NCI-H1436 (cell line): ENCODE results near the gene UPF1.
"Not testable (repeated sequence)": the region's sequence is repeated elsewhere in the genome, so short reads cannot be mapped to it uniquely, and the experiment has no call there.

Source experiments
- DNase-seq: peaks from one replicate; lab custom pipeline; 2025; lab: John Stamatoyannopoulos, UW

UPF1 gene

DNA sequence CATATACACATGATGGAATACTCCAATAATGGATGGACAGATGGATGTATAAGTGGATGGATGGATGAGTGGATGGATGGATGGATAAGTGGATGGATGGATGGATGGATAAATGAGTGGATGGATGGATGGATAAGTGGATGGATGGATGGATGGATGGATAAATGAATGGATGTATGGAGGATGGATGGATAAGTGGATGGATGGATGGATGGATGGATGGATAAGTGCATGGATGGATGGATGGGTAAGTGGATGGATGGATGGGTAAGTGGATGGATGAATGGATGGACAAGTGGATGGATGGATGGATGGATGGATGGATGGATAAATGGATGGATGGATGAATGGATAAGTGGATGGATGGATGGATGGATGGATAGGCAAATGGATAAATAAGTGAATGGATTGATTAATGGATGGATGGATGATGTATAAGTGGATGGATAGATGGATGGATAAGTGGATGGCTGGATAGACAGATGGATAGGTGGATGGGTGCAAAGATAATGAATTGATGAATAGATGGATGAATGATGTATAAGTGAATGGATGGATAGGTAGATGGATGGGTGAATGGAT is 32.3 kb upstream of the UPF1 start:
- DNase-seq, result no peak

DNA sequence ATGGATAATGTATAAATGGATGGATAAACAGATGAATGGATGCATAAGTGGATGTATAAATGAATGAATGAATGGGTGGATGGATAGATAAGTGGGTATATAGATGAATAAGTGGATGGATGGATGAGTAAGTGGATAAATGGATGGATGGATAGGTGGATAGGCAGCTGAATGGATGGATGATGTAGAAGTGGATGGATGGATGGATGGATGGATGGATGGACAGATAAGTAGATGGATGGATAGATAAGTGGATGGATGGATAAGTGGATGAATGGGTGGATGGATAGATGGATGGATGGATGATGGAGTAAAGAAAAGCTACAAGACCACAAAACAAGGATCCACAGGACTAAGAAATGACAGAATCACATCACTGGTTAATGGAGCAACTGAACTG is 31.7 kb upstream of the UPF1 start:
- no peak for DNase-seq

DNA sequence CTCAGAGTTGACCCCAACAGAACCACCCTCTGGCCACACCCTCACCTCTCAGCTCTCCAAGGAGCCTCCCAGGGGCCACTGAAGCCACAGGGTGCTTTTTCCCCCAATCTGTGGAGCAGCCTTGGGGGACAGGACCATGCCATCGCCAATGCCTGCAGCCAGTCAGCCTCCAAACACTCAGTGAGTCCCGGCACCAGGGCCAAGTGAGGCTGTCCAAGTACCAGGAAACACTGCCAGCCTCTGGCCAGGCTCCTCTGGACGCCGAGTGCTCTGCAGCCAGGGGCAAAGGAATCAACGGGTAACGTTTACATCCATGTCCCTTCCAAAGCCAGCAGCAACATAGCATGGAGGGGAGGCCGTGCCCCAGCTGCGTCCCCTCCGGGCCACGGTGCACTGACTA is 31.1 kb upstream of the UPF1 start:
- DNase-seq, result no peak

DNA sequence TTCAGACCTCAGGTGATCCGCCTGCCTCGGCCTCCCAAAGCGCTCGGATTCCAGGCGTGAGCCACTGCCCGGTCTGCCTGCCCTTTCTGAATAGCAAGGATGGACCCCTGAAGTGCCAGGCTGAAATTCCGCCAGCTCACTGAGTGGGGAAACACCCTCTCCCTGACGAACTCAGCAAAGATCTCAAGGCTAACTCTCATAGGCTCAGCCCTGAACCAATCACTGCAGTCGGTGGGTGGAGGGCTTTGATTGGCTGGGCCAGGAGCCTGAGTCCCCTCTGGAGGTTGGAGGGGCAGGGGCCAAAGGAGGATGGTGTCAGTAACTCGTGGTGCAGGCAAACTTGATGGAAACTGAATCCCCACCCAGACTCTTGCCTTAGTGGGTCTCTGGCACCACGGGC is 29.4 kb upstream of the UPF1 start:
- peak; percentile 8 for DNase-seq

DNA sequence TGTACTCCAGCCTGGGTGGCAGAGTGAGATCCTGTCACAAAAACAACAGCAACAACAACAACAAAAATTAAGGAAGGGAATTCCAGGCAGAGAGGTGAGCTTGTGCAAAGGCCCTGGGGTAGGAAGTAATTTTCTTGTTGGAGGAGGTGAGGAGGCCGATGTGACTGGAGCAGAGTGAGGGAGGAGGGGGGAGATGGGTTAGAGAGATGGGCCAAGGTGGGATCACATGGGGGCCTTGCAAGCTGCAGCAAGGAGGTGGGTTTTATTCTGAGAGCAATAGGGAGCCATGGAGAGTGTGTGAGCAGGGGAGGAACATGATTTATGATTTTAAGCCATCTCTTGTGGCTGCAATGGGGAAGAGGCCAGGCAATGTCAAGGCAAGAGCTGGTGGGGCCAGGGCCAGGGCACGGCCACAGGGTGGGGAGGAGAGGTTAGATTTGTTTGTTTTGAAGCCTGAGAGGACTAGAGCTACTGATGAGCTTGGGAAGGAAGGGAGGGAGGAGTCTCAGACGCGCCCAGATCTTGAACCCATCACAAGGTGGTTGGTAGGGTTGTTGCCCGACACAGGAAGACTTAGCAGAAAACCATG is 28.1 kb upstream of the UPF1 start:
- no peak for DNase-seq

DNA sequence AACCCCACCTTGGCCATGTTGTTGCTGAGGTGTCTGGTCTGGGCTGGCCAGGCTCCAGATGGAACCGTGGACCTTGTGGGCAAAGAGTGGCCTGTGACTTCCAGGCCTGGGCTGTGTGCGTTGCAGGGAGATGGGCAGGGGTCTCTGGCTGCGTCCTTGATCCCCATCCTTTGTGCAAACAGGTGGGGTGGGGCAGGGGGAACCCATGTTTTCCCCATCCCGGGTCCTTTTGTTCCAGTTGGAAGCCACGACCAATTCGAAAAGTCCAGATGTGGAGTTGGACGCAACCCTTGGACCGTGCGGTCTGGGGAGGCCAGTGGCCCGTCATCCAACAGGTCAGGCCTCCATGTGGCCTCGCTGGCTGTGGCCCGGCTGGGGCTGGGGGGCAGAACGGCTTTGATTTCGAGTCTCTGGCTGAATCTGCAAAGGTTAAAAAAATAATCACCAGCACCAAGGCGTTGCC is 27.6 kb upstream of the UPF1 start:
- DNase-seq, result no peak

DNA sequence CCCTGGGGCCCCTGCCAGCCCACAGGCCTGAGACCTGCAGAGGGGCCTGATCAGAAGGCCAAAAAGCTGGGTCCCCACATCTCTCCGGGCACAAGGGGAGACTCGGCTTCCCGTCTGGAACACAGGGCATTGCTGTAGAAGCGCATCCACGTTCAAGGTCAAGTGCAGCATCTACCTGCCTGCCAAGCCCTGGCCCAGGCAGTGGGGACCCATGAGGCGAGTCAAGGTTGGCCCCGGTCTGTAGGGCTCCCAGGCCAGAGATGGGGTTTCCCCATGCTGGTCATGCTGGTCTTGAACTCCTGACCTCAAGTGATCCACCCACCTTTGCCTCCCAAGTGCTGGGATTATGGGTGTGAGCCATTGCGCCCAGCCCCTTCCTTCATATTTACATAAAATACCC is 27.1 kb upstream of the UPF1 start:
- DNase-seq, result no peak

DNA sequence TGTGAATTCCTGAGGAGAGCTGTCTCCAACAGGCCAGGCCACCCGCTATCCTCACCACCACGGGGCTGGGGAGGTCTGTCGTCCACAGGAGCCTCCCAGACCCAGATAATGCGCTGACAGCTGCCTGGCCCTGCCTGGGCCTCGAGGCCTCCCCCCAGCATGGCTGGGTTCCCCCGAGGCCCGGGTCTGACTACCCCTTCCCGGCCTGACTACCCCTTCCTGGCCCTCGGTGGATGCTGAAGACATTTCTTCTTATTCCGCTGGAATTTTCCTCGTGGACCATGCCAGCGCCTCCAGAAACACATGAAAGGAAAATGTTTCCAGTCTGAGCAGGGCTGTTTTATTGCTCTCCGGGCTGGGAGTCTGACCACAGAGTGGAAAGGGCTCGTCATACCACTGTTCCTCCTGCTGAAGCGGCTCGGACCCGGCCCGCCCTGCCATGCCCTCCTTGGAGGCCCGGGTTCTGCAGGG is 23.9 kb upstream of the UPF1 start:
- DNase-seq, result no peak

DNA sequence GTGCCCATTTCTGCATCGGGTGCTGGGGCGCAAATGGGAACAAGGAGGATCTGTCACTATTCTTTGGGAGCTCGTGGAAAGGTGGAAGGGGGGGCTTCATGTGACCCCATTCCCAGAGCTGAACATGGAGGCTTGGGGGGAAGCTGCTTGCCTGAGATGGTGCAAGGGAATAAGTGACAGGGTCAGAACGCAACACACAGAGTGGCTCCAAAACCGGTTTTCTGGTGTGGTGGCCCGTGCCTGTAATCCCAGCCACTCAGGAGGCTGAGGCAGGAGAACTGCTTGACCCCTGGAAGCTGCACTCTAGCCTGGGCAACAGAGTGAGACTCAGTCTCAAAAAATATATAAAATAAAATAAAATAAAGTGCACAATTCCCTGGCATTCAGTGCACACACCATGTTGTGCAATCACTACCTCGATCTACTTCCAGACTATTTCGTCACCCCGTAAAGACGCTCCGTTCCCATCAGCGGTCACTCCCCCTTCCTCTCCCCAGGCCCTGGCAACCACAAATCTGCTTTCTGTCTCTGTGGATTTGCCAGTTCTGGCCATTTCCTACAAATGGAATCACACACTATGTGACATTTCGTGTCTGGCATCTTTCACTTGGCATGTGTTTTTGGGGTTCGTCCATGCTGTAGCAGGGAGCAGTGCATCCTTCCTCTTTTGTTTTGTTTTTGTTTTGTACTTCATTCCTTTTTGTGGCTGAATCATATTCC is 22.4 kb upstream of the UPF1 start:
- DNase-seq, result no peak

DNA sequence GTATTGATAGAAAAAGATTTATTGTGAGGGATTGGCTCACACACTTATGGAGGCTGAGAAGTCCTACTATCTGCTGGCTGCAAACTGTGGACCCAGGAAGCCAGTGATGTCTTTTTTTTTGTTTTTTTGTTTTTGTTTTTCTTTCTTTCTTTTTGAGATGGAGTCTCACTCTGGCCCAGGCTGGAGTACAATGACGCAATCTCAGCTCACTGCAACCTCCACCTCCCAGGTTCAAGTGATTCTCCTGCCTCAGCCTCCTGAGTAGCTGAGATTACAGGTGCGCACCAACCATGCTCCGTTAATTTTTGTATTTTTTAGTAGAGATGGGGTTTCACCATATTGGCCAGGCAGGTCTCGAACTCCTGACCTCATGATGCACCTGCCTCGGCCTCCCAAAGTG is 20.1 kb upstream of the UPF1 start:
- not testable (repeated sequence) for DNase-seq

DNA sequence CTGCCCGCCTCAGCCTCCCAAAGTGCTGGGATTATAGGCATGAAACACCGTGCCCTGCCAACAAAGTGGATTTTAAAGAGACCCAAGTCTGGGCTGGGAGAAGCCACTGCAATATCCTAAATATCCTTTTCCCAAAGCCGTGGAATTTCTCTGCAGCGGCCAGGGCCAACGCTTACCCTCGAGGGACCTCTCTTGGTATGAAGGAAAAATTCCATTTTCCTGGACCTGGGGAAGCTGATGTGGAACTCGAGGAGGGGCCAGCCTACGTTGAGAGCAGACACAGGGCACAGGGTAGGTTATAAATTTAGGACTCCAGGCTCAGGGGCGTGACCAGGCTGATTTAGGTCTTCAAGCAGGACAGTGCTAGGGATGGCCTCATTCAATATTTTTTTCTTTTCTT is 17.7 kb upstream of the UPF1 start:
- no peak for DNase-seq

DNA sequence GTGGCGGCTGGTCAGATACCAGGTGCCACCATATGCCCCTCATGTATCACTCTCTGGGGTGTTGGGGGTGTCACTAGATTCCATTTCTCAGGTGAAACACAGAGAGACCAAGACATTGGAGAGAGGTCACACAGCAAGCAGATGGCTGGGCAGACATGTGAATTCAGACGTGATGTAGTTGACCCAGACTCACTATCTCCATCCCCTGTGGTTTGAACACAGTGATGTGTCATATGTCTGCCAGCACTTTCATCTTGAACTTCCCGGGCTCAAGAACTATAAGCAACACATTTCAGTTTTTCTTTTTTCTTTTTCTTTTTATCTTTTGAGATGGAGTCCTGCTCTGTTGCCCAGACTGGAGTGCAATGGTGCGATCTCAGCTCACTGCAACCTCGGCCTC is 16.1 kb upstream of the UPF1 start:
- no peak for DNase-seq

DNA sequence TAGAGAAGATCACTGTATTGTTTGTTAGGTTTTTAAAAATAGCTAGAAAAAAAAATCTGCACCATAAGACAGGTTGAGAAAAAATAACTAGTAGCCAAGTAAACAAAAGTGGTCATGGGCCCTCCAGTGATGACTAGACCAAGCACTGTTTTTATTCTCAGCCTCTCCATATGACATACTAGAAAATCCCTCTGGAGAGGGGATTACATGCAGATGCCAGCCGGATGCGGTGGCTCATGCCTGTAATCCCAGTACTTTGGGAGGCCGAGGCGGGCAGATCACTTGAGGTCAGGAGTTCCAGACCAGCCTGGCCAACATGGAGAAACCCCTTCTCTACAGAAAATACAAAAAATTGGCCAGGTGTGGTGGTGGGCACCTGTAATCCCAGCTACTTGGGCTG is 15.1 kb upstream of the UPF1 start:
- not testable (repeated sequence) for DNase-seq

DNA sequence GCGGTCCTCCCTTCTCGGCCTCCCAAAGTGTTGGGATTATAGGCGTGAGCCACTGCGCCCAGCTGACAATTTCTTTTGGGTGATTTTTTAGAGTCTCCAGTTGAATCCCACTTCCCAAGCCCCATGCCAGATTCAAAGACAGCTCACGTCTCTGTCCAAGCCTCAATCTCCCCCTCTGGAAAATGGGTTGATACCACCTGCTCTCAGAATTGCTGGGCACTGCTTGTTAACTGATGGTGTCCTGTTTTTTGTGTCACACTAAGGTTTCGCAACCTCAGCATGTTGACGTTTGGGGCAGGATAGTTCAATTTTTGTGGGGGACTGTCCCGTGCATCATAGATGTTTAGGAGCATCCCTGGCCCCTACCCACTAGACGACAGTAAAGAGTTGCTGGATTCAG is 14.2 kb upstream of the UPF1 start:
- DNase-seq, result no peak

DNA sequence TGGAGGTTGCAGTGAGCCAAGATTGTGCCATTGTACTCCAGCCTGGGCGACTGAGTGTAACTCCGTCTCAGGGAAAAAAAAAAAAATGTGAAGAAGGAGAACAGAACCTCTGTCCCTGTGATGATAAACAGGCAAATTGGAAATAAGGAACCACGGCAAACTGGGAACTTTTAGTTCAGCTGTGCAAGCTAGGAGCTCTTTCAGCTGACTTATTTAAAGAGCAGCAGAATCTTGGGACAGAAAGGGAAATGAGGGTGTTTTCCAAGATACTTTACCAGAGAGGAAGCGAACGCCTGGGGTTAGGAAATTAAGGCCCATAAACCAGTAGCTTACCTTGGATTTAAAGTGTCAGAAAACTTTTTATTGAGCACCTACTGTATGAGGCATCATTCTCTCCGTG is 3.0 kb upstream of the UPF1 start:
- no peak for DNase-seq

DNA sequence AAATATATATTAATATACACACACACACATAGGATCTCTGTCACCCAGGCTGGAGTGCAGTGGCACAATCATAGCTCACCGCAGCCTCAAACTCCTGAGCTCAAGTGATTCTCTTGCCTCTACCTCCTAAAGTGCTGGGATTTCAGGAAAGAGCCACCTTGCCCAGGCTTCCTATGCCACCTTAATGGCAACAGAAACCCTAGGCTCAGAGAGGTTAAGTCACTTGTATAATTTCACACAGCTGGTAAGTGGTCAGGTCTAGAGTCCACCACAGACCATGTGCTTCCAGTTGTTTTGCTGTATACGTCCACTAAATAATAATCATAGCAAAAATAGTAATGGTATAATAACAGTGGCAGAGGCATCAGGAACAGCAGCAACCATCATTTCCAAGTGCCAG is 1.3 kb upstream of the UPF1 start:
- DNase-seq, result no peak

DNA sequence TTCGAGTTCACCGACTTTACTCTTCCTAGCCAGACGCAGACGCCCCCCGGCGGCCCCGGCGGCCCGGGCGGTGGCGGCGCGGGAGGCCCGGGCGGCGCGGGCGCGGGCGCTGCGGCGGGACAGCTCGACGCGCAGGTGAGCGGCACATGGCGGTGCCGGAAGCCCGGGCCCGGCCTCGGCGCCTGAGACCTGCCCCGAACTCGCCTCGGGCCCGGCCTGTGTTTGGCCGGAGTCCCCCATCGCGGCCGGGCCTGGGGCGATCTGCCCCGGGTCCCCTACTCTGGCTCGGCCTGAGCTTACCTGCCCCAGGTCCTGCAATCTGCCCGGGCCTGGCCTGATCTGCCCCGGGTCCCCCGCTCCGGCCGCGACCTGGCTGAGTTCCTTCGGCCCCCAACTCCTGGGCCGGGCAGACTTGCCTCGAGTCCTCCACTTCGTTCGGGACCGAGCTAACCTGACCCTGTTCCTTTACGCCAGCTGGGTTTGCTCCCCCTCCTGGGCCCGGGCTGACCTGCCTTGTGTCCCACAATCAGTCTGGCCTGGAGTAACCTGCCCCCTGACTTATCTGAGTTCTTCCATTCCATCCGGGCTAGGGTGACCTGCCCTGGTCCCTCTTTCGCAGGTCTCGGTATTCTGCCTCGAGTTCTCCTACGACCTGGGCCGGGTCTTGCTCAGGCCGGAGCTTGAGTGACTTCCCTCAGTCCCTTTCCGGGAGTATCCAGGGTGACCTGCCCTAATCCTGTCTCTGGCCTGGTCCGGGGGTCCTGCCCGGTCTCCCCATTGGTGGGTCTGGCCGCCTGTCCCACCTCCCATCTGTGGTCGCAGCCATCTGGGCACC is 764 bp downstream of the UPF1 start:
- DNase-seq, result no peak

DNA sequence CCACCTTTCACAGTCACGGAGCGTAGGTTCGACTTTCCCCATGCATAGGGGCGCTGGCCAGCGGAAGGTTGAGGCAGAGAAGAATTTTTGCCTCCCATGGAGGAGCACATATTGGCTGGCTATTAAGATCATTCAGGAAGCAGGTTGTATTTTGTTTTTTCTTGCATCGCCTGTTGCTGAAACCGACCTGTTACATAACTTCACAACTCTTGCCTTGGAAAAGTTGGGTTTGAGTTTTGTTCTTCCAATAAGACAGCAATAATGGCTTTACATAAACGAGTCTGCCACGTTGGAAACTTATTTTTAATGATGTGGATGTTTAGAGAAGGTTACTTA is 1.4 kb downstream of the UPF1 start:
- no peak for DNase-seq

DNA sequence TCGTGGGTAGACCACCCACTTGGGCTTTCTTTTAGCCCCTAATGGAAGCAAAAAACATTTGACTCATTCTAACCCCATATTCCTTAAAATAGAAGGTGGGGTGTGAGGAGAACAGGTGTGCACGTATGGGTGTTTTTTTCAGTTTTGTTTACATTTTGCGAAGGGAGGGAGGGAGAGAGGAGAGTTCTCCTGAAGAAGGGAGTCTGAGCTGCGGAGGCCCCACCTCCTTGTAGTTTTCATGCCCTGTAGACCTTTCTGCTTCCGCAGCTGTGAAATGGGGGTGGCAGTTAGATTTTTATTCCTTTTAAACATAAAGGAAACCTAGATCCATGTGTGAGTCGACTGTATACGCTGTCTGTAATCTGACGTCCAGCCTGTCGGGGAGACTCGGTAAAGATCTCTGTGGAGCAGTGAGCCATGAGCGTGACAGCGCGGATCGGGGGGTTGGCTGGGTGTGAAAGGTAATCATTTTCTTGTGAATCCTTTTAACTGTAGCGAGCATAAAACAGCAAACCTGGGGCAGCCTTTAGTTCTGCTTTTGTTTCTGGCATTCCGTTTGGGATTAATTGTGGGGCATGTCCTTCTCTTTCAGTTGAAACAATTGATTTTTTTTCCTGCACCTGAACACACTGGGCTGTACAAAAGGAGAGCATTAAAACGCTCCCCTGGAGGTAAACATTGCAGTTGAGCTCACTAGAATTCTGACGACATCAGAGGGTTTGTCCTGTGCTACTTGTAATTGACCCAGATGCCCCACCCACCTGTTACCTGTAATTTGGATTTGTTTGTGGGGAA is 2.3 kb downstream of the UPF1 start:
- DNase-seq, result no peak

DNA sequence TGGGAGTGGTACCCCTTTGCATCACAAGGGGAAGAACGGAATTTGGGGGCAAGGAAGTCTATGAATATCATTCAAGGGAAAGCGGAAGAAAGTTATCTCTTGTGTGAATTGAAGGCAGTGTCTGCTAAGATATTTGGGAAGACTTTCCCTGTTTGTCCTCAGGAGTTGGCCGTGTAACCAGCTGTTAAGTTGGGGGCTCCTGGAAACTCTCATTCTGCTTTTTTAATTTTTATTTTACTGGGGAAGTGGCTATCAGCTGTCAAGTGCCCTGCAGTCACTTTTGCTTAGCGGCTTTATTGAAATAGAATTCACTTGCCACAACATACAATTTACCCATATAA is 2.9 kb downstream of the UPF1 start:
- DNase-seq, result no peak

DNA sequence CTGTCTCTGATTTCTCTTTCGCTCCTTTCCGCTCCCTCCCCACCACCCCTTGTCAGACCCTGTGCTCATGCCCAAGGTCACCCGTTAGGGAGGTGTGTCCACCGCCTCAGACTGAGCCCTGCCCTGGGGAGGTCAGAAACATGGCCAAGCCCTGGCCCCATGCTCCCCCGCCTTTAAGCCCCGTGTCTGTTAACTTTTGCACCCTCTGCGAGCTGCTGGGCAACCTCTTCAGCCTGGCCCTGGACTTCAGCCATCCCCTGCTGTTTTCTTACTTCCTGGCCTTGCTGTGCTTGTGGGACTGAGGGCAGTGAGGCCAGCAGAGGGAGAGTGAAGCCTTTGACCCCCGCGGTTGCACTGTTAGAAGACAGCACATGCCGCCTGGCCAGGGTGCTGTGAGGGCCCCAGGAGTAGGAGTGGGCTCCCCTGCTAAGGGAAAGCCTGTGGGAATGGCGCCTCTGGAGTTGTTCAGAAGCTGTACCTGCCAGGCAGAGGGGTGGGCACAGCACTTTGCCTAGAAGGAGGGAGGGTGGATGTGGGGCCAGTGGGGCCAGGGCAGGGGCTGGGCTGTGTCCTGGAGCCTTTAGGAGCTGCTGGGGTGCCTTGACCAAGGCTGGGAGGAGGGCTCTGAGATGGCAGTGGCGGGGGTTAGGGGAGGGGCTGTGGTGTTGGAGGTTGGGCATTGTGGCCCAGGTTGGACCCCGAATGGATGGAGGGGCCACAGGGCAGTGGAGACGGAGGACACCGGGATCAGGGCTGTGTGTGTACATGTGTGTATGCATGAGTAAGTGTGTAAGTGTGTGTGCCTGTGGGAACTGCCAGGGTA is 7.9 kb downstream of the UPF1 start:
- no peak for DNase-seq
